ENCODE measurements around the gene ANXA2R. TPM values are rescaled to one million over a fixed set of nuclear protein-coding genes. Genes with fewer than 3 reads are reported as not detected.
A peak's percentile ranks its signal among the peaks of the same experiment; 100 is the strongest.

ANXA2R gene
- total and polyA plus RNA-seq, 2 of the 13 experiments (the other 11 are each of a cell fraction or from before 2014, with no cell fraction given), result 0.95 to 1.3 TPM

DNA sequence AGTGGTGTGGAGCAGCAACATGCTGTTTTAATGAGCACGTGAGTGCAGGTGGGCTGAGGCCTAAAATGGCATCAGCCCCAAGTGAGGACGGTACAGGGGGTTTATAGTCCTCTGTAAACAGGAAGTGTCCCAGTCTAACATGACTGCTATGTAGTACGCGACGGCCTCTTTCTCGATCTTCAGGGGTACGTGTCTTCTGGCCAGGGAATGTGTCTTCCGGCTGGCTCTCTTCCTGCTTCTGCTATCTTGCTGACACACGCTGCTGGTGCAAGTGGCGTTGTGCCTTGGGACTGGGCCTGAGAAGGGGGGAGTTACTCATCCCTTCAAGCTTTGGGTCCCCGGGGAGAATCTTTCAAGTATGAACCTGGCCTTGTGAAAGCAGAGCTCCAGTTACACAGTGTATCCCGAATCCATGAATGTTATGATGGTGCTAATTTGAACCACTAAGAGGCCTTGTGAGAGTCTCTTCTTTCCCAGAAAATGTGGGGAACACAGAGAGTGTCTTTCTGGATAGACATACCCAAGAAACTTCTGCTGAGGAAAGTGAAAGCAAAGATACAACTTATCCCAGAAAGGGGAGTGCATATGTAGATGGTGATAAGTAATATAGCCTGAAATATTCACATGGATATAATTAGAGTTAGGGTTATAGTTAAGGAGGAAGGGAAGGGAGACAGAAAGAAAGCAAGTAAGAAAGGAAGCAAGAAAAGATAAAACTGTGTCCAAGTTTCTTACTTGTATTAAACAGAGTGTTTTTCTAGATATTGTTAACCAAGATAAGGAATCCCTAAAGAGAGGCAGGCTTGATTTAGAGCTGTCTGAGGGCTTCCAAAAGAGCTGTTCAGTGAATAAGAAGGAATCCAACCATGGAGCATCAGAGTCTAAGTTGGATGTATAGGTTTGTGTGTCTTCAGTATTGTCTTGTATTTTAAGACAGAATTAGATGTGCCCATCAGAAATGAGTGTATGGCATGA lies 35.5 kb upstream of the ANXA2R start:
- no peaks in the 10 kb centered on the region for H4K20me1 ChIP-seq (ENCODE audit: insufficient read depth, low read length)
- H2AFZ ChIP-seq (ENCODE audit: low read length), result no peak overlapping the region
- CTCF ChIA-PET (ENCODE audit: low intra/inter-chr PET ratio, low total read pairs), result interaction anchor here (2.0 to 2.2 kb wide), 2 partner anchors 30 to 314 kb away, joined by 5 to 21 read pairs; no protein-coding TSS in a partner anchor
- no peak overlapping the region for H3K4me3 ChIP-seq (replicated peaks in 1 of 3; ENCODE audit: insufficient read depth in 1 of 3, low read depth in 2 of 3, low read length in 3 of 3)
- H3K36me3 ChIP-seq (replicated peaks in 1 of 2; ENCODE audit: control insufficient read depth in 1 of 2, insufficient read depth in 2 of 2, low read length in 2 of 2), result peaks cover 3 to 13% of the 10 kb centered on the region in 2 experiments; a peak in 2 of 5 replicates
- 98% methylated on average over 12 of the region's 12 CpGs for WGBS (ENCODE audit: low lambda C conversion rate)
- TF ChIP-seq ZNF260 (CRISPR knock-in tag; IDR thresholded peaks at IDR 0.05; ENCODE audit: borderline replicate concordance, low read depth), result no peak
- TF ChIP-seq ZBTB38 (CRISPR knock-in tag; IDR thresholded peaks at IDR 0.05), result 0 out of 2 replicates have a peak, but pooled peaks have one; percentile 32
- no peak for FAIRE-seq
- no peak overlapping the region for H3K27ac ChIP-seq (ENCODE audit: extremely low read length, insufficient read depth, low read length)
- DNase-seq (ENCODE audit: low spot score), result no peak
- no peaks in the 10 kb centered on the region for H3K9me3 ChIP-seq (ENCODE audit: low read length)
- POLR2A ChIA-PET, result interaction anchor here (0.7 kb wide), 1 partner anchor 45 kb away, joined by 3 read pairs; the partner anchor contains the start of gene ZNF131
- H3K27me3 ChIP-seq (ENCODE audit: control insufficient read depth in 1 of 2, insufficient read depth in 2 of 2, low read length in 2 of 2), result no peaks in the 10 kb centered on the region
- intact Hi-C loops (cut with micrococcal nuclease; ENCODE audit: unreplicated experiment), result loop anchor here (2.0 kb wide), 1 partner anchor 29 kb away; no protein-coding TSS in a partner anchor
- in situ Hi-C loops (cut with HindIII; ENCODE audit: extremely low pct_ligation_motif_present, low pct_unique_long_range_greater_than_20kb), result no loop called here
- H3K4me2 ChIP-seq (ENCODE audit: low read depth, low read length), result no peak overlapping the region
- H3K4me1 ChIP-seq (ENCODE audit: insufficient read depth, low read length), result peaks cover 14% of the 10 kb centered on the region
- H3K9ac ChIP-seq (ENCODE audit: insufficient read depth, low read depth, low read length), result no peak overlapping the region
- H3K79me2 ChIP-seq (ENCODE audit: insufficient read depth, low read length), result no peaks in the 10 kb centered on the region
- ATAC-seq, result no peak
- no TSS peak for BruUV-seq (replicated peaks)

DNA sequence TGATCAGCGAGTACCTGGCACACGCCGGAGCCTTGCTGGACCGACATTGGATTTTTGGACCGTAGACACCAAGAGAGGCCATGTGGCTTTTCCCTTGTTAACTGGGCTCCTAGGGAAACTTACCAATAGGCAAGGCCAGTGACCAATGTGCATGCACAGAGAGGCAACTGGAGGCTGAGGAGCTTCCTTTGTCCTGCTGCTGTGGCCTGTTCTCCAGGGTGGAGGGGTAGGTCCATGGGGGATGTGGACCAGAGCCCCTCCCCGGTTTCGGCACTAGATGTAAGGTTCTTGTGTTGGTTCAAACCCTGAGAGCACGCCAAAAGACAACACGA lies 34.8 kb upstream of the ANXA2R start:
- no TSS peak for BruUV-seq (replicated peaks)
- WGBS (ENCODE audit: low lambda C conversion rate), result 98% methylated on average over 7 of the region's 9 CpGs
- Histone ChIP-seq H3K27me3 (ENCODE audit: control insufficient read depth in 1 of 2, insufficient read depth in 2 of 2, low read length in 2 of 2) (no peaks in the 10 kb centered on the region), H3K4me1 (ENCODE audit: insufficient read depth, low read length) (peaks cover 14% of the 10 kb centered on the region), H3K9me3 (ENCODE audit: low read length) (no peaks in the 10 kb centered on the region), H4K20me1 (ENCODE audit: insufficient read depth, low read length) (no peaks in the 10 kb centered on the region), H3K27ac (ENCODE audit: extremely low read length, insufficient read depth, low read length) (no peak overlapping the region), H3K36me3 (replicated peaks in 1 of 2; ENCODE audit: control insufficient read depth in 1 of 2, insufficient read depth in 2 of 2, low read length in 2 of 2) (peaks cover 4 to 15% of the 10 kb centered on the region in 2 experiments; a peak in 2 of 5 replicates), H3K79me2 (ENCODE audit: insufficient read depth, low read length) (no peaks in the 10 kb centered on the region), H2AFZ (ENCODE audit: low read length) (no peak overlapping the region), H3K4me2 (ENCODE audit: low read depth, low read length) (no peak overlapping the region), H3K4me3 (replicated peaks in 1 of 3; ENCODE audit: insufficient read depth in 1 of 3, low read depth in 2 of 3, low read length in 3 of 3) (no peak overlapping the region), H3K9ac (ENCODE audit: insufficient read depth, low read depth, low read length) (no peak overlapping the region)
- ChIA-PET CTCF (ENCODE audit: low intra/inter-chr PET ratio, low total read pairs) (interaction anchor here (2.0 to 2.2 kb wide), 2 partner anchors 31 to 315 kb away, joined by 5 to 21 read pairs; no protein-coding TSS in a partner anchor), POLR2A (no interaction called here)
- ATAC-seq (no peak), FAIRE-seq (no peak), DNase-seq (ENCODE audit: low spot score) (no peak)
- intact Hi-C loops (cut with micrococcal nuclease; ENCODE audit: unreplicated experiment), result loop anchor here (2.0 kb wide), 1 partner anchor 30 kb away; no protein-coding TSS in a partner anchor
- in situ Hi-C loops (cut with HindIII; ENCODE audit: extremely low pct_ligation_motif_present, low pct_unique_long_range_greater_than_20kb), result no loop called here
- no peak for TF ChIP-seq ZNF770 (CRISPR knock-in tag; IDR thresholded peaks at IDR 0.05)
- TF ChIP-seq ZSCAN30 (CRISPR knock-in tag; IDR thresholded peaks at IDR 0.05), result no peak
- no peak for TF ChIP-seq SMC3 (IDR thresholded peaks at IDR 0.05; ENCODE audit: low read length)
- no peak for TF ChIP-seq ZMYM2 (CRISPR knock-in tag; IDR thresholded peaks at IDR 0.05)
- no peak for TF ChIP-seq CHD2 (IDR thresholded peaks at IDR 0.05; ENCODE audit: low read depth, low read length)
- no peak for TF ChIP-seq ZBTB20 (CRISPR knock-in tag; IDR thresholded peaks at IDR 0.05; ENCODE audit: borderline replicate concordance, low read depth)
